Medulla oblongata (tissue), 1 donor: Measurements from ENCODE around the gene GGA3.
"Not testable (repeated sequence)": the region's sequence is repeated elsewhere in the genome, so short reads cannot be mapped to it uniquely, and the experiment has no call there.

ENCODE experiments used
- DNase-seq: peaks from one replicate; pipeline ENCODE4 v3.0.0-alpha.2; 2015; ENCODE audit errors: extremely low spot score

Gene GGA3

GRCh38 chr17:75273977-75274708 lies 12.7 kb upstream of the GGA3 start:
- no peak for DNase-seq

- no peak for DNase-seq
Observed at GRCh38 chr17:75272848-75273184, 11.4 kb upstream of the GGA3 start.

DNA sequence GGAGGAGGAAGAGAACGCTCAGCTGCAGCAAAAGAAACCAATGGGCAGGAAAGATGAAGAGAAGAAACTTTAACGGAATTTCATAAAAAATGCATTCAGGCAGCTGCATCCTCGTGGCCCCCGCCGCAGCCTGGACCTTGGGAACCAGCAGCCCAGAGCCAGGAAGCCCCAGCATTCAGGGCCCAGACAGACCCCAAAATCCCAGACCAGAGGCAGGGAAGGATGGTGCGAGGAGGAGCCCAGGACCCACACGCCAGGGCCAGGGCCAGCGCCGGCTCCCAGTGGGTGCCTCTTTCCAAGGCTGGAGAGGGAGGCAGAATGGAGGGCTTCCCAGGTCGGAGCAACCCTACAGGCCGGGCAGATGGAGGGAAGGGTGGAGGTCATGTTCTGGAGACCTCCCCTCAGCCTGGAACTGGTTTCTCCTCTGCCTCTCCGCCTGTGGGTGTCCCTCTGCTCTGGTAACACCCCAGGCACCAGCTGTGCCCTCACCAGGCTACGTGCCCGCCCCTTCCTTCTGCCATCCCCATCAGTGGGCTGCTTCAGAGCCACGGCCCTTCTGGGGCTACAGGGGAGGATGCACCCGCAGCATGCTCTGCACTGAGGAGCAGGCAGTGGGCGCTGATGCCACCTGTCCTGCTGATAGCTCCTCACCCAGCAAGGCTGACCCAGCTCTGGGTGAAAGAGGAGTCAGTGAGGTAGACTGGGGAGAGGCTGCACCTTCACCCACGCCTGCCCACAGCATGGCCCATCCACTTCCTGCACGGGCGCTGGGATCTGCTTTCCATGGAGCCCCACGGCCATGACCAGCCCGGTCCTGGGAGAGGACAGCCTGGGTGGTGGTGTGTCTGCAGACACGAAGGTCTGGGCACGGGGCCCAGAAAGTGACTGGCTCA lies 10.8 kb upstream of the GGA3 start:
- peak; percentile 64 for DNase-seq

DNA sequence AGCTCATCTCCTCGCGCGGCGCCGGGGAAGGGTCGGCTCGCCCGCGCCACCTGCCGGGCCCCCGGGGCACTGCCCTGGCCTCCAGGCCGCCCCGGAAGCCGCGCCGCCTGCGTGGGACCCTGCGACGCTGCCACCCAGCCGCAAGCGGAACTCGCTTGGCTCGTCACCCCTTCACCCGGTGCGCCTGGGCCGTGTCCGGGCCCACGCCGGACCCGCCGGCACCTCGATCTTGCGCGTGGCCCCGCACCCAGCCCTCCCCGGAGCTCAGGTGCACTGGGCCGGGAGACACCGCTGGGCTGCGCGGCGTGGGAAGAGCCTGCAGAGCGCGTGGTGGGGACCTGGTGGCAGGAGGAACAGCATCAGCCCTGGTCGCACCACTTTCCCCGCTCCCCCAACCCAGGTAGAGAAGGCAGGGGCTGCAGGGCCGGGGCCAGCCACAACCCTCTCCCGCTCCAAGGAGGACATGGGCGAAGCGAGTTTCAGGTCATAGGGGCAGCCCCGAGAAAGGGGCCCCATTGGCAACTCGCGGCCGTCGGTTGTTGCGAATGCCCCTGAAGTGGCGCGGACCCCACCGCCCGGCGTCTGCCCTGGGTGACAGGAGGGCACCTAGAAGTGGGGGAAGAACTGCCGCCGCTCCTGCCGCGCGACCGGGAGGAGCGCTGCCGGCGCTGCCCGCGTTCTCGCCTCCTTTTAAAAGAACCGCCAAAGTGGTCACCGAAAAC lies 10.0 kb upstream of the GGA3 start:
- DNase-seq = peak; percentile 82

- no peak for DNase-seq
Observed at GRCh38 chr17:75270966-75271232, 9.5 kb upstream of the GGA3 start, which contains the start of gene MIF4GD. Gene MIF4GD, minus strand, starts transcription at chr17:75271231. Its CDS starts 1,036 bp downstream, at chr17:75270195.

DNA sequence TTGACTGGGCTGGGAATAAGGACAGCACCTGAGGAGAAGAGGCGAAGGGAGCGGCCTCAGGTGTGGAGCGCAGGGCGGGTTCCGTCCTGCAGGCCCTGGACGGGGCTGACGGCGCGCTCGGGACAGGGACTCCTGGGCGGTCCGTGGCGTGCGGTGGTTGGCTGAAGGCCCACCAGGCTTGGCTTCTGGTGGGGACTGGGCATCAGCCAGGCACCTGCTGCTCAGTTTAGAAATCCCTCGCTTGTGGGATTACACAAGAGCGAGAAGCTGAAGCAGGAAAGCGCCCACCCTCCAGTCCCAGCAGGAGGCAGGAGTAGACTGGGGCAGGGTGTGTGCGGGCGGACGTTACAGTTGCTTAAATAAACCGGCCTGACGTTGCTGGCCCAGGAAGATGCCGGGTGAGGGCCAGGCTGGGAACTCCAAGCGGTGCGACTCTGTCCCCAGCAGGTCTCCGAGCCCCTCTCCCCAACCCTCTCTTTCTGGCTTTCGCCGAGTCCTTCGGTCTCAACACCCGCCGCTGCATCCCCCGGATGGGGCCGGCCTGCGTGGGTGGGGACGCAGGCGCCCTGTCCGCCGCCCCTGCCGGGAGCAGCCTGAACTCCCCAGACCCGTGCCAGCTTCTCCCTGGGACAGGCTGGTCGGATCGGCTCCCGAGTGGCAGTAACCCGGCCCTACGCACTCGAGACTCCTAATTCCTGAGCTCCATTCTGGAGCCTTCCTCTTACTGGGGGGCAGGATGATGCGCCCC lies 9.0 kb upstream of the GGA3 start:
- DNase-seq = peak; percentile 40

DNA sequence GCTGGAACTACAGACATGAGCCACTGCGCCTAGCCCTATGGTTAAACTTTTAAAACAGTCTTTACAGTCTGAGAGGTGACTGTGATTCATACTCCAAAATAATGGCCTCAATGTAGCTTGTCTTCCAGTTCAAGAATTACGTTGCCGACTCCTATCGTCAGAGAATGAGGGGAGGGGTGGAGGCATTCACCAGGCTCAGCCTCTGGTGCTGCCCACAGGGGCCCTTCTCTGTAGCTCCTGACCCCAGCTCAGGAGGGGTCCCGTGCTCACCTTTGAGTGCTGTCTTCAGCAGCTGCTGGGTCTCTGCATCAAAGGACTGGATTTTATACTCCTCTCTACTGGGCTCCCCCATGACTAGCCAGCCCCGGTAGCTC lies 8.4 kb upstream of the GGA3 start:
- no peak for DNase-seq

DNA sequence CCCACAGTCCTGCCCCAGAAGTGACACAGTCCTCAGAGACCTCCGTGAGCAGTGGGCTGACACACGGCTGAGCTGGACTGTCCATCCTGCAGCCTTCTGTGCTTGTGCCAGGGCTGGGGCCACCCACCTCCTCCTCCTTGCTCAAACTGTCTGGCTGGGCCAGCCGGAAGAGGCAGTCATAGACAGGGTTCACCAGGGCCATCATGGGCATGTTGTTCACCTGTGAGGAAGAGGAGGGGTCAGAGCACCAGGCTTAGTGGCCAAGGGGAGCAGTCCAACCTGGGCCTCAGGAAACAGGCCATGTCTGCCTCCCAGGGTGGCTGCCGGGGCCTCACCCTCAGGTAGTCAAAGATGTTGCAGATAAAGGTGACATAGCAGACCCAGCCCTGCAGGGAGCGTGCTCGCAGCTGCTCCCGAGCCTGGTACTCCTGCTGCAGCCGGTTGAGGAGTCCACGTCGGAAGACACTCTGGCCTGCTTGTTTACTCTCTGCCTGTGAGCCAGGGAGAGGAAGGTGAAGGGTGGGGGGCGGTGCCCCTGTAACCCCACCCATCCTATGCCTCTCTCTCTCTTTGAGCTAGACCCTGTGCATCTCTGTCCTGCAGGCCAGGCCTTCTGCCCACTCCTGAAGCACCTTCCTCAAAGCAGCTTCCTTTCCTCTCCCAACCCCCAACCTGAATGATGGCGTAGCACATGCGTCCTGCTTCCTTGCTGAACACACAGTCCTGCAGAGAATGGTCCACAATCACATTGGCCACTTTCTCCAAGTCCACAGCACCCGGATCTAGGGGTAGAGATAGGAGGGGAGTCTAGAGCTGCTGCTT lies 6.2 kb upstream of the GGA3 start:
- no peak for DNase-seq

DNA sequence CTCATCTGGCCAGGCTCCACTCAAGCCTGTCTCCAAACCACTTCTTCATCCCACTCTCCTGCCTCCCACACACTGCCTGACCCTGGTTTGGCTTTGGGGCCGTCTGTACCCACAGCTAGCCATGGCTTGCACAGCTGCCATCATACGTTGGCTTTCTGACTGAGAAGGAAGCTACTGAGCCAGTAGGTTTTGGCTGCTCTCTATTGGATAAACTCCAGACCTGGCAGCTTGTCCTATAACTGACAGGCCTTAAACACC lies 5.7 kb upstream of the GGA3 start:
- peak; percentile 68 for DNase-seq

DNA sequence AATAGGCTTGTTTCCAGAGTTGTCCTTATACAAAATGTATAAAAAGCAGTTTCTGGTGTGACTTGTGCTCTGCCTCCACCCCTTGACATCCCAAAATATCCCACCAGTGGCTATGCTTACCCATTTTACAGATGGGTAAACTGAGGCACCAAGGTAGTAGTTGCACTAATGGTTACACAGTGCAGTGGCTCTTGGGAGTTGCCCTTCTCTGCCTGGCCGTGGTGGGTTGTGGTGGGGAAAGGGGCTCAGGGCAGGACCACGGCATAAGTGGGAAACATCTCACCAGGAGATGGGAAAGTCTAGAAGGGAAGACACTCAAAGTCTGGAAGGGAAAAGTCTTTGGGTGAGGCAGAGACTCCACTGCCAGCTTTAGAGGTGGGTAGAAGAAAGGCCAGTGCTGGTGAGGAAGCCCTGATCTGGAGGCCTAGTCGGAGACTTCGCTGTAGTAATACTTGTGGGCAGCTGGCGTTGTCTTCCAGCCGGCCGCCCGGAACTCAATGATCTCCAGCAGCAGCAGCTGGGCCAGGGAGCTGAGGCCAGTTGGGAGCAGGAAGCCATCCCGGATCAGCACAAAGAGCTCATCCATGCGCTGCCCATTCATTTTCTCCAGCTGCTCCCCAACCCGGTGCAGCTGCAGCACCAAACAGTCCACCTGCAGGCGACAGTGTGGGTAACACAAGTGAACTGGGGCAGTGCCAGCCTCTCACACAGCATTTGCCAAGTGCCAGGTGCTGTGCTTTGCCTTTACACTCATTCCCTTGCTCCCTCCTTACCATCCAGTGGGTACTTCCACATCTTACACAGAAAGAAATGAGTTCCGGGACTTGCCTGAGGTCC lies 5.1 kb upstream of the GGA3 start:
- no peak for DNase-seq

GRCh38 chr17:75265614-75266315 lies 4.4 kb upstream of the GGA3 start:
- no peak for DNase-seq

GRCh38 chr17:75263055-75263454 lies 1.6 kb upstream of the GGA3 start:
- DNase-seq = no peak

DNA sequence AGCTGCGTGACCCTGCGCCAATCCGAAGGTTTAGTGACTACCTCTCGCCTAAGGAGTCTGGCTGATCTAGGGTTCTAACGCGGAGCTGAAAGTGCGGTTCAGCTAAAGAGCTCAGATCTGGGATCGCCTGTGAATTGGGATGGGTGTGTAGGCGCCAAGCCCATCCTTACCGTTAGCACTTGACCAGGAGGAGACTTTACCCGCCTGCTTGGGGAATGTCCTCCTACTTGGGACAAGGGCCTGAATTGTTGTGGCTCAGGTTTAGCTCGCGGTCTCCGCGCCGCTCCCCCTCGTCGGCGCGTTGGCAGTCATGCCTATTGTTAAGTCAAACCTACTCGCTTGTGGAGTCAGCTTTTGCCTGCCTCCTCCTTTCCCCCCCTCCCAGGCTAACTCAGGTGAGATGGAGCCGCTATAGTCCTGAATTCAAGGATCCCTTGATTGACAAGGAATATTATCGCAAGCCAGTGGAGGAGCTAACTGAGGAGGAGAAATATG lies 753 bp upstream of the GGA3 start:
- no peak for DNase-seq

GRCh38 chr17:75260641-75261335 lies 618 bp downstream of the GGA3 start:
- no peak for DNase-seq

DNA sequence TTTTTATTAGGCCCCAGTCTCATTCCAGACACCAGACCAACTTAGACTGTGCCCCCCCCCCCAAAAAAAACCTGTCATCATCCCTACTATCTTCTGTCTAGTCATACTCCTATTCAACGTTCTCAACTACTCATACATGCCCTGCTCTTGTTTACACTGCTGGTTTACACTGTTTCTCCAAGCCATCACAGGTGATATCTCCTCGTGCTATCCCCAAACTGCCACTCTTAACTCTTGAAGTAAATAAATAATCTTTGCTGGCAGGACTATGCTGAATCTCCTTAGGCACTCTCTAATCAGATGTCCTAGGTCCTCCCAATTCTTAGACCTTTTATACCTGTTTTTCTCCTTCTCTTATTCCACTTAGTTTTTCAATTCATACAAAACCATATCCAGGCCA lies 4.2 kb downstream of the GGA3 start:
- DNase-seq = not testable (repeated sequence)

- not testable (repeated sequence) for DNase-seq
Observed at GRCh38 chr17:75255954-75256698, 5.3 kb downstream of the GGA3 start.

DNA sequence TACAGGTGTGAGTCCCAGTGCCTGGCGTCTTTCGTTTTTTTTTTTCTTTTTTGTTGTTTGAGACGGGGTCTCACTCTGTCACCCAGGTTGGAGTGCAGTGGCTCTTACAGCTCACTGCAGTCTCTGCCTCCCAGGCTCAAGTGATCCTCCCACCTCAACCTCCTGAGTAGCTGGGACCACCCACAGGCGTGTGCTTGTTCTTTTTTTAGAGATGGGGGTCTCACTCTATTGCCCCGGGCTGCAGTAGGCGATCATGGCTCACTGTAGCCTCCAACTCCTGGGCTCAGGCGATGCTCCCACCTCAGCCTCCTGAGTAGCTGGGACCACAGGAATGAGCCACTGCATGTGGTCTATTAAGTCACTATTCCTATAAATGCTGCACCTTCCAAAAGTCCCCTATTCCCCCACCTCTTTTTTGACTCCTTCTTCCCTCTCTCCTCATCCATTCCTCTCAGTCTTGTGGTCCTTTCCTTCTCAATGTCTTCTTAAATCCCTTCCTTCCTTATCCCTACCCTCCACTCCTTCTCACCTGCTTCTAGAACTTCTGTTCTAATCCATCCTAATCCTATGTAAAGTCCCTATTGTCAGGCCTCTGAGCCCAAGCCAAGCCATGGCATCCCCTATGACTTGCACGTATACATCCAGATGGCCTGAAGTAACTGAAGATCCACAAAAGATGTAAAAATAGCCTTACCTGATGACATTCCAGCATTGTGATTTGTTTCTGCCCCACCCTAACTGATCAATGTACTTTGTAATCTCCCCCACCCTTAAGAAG lies 9.2 kb downstream of the GGA3 start:
- DNase-seq = no peak
